Peyer's patch (tissue), 4 donors: Measurements from ENCODE around the gene STK32B. TPM values are rescaled to one million over a fixed set of nuclear protein-coding genes. Genes with fewer than 3 reads are reported as not detected.

Experiments used
- DNase-seq, 3 donors: peaks; one replicate each; pipeline ENCODE4 v3.0.0-alpha.2; 2017 to 2019
- H3K27ac ChIP-seq, 4 donors: fragments of 200-600 bp; sonication (generic); one replicate each; pipeline ENCODE4 v1.5.1; 2016 to 2019
- H3K27me3 ChIP-seq, 2 donors: fragments of 200-600 bp; sonication (generic); one replicate each; pipeline ENCODE4 v1.5.1; 2019
- H3K36me3 ChIP-seq, 3 donors: fragments of 200-600 bp; sonication (generic); one replicate each; pipeline ENCODE4 v1.5.1; 2016 to 2019
- H3K4me1 ChIP-seq, 4 donors: fragments of 200-600 bp; sonication (generic); one replicate each; pipeline ENCODE4 v1.5.1; 2016 to 2019
- H3K4me3 ChIP-seq, 4 donors: fragments of 200-600 bp; sonication (generic); 1 replicate in 3 of 4; 2 replicates in 1 of 4; pipeline ENCODE4 v1.5.1; 2016 to 2019; ENCODE audit warnings: mild to moderate bottlenecking in 1 of 4
- H3K9me3 ChIP-seq, 4 donors: fragments of 200-600 bp; sonication (generic); one replicate each; pipeline ENCODE4 v1.5.1; 2016 to 2019; ENCODE audit warnings: mild to moderate bottlenecking in 1 of 4
- CTCF ChIP-seq, 6 experiments: fragments of 450-650 bp in 4 of 6; fragments of 200-600 bp in 2 of 6; sonication (generic) in 1 of 6; IDR thresholded peaks; one replicate each; pipeline ENCODE4 v1.5.1; 2017 to 2019; ENCODE audit warnings: antibody characterized with exemption in 6 of 6, mild to moderate bottlenecking in 3 of 6, moderate library complexity in 1 of 6
- POLR2A ChIP-seq, 2 donors: fragments of 450-650 bp; IDR thresholded peaks; one replicate each; pipeline ENCODE4 v1.5.1; 2017; ENCODE audit warnings: antibody characterized with exemption in 2 of 2, mild to moderate bottlenecking in 2 of 2, moderate library complexity in 2 of 2
- total RNA-seq, 4 donors: library from RNA; depleted of rRNA; stranded (reverse); fragments of >200 nt; gene quantifications; one replicate each; pipeline ENCODE4 v1.1.0, GENCODE V29; 2016

STK32B gene
- total RNA-seq, 4 donors from 2014 or later, result 0.35 to 3.3 (median 1.3) TPM

GRCh38 chr4:5024673-5025072 lies 26.6 kb upstream of the STK32B start:
- DNase-seq, result no peak
- no peak for TF ChIP-seq POLR2A (IDR thresholded peaks at IDR 0.05)
- TF ChIP-seq CTCF (IDR thresholded peaks at IDR 0.05), result no peak
- H3K9me3 ChIP-seq, result peaks cover 0 to 3% (median 0%) of the 10 kb centered on the region in 4 donors
- H3K36me3 ChIP-seq, result no peaks in the 10 kb centered on the region
- no peaks in the 10 kb centered on the region for H3K4me1 ChIP-seq
- no peak overlapping the region for H3K27ac ChIP-seq
- no peaks in the 10 kb centered on the region for H3K27me3 ChIP-seq
- no peak overlapping the region for H3K4me3 ChIP-seq

GRCh38 chr4:5026371-5026770 lies 24.9 kb upstream of the STK32B start:
- Histone ChIP-seq H3K36me3 (no peaks in the 10 kb centered on the region), H3K27ac (no peak overlapping the region), H3K27me3 (no peaks in the 10 kb centered on the region), H3K4me3 (no peak overlapping the region), H3K4me1 (no peaks in the 10 kb centered on the region), H3K9me3 (peaks cover 0 to 3% (median 0%) of the 10 kb centered on the region in 4 donors)
- no peak for TF ChIP-seq POLR2A (IDR thresholded peaks at IDR 0.05)
- TF ChIP-seq CTCF (IDR thresholded peaks at IDR 0.05), result no peak
- DNase-seq, result no peak

- no peak for DNase-seq
Measured at GRCh38 chr4:5027346-5027745, 23.9 kb upstream of the STK32B start.

GRCh38 chr4:5028480-5028879 lies 22.8 kb upstream of the STK32B start:
- no peaks in the 10 kb centered on the region for H3K36me3 ChIP-seq
- no peak for DNase-seq
- TF ChIP-seq POLR2A (IDR thresholded peaks at IDR 0.05), result no peak
- TF ChIP-seq CTCF (IDR thresholded peaks at IDR 0.05), result no peak
- no peak overlapping the region for H3K27ac ChIP-seq
- no peaks in the 10 kb centered on the region for H3K27me3 ChIP-seq
- H3K9me3 ChIP-seq, result no peaks in the 10 kb centered on the region
- no peak overlapping the region for H3K4me3 ChIP-seq
- H3K4me1 ChIP-seq, result no peaks in the 10 kb centered on the region

More at GRCh38 chr4:5027346-5027745, 23.9 kb upstream of the STK32B start:
- no peaks in the 10 kb centered on the region for H3K36me3 ChIP-seq
- no peaks in the 10 kb centered on the region for H3K4me1 ChIP-seq
- no peaks in the 10 kb centered on the region for H3K27me3 ChIP-seq
- no peak for TF ChIP-seq POLR2A (IDR thresholded peaks at IDR 0.05)
- no peak for TF ChIP-seq CTCF (IDR thresholded peaks at IDR 0.05)
- H3K9me3 ChIP-seq, result no peaks in the 10 kb centered on the region
- H3K4me3 ChIP-seq, result no peak overlapping the region
- no peak overlapping the region for H3K27ac ChIP-seq

- no peak for TF ChIP-seq CTCF (IDR thresholded peaks at IDR 0.05)
- no peak for TF ChIP-seq POLR2A (IDR thresholded peaks at IDR 0.05)
- Histone ChIP-seq H3K4me3 (no peak overlapping the region), H3K27ac (no peak overlapping the region), H3K36me3 (no peaks in the 10 kb centered on the region), H3K9me3 (no peaks in the 10 kb centered on the region), H3K4me1 (peaks cover 0 to 9% (median 0%) of the 10 kb centered on the region in 4 donors), H3K27me3 (no peaks in the 10 kb centered on the region)
- DNase-seq, result no peak
Measured at GRCh38 chr4:5029447-5029846, 21.8 kb upstream of the STK32B start.

- Histone ChIP-seq H3K27ac (no peak overlapping the region), H3K4me1 (peaks cover 0 to 14% (median 0%) of the 10 kb centered on the region in 4 donors), H3K4me3 (no peak overlapping the region), H3K36me3 (no peaks in the 10 kb centered on the region), H3K27me3 (no peaks in the 10 kb centered on the region), H3K9me3 (no peaks in the 10 kb centered on the region)
- TF ChIP-seq POLR2A (IDR thresholded peaks at IDR 0.05) (no peak), CTCF (IDR thresholded peaks at IDR 0.05) (no peak)
- no peak for DNase-seq
Measured at GRCh38 chr4:5030221-5030620, 21.1 kb upstream of the STK32B start.
